Pancreas (tissue), 10 donors: ENCODE measurements around the gene NEO1. TPM values are rescaled to one million over a fixed set of nuclear protein-coding genes. Genes with fewer than 3 reads are reported as not detected.
A peak's percentile ranks its signal among the peaks of the same experiment; 100 is the strongest.

ENCODE experiments used
- ATAC-seq, 4 donors: fragments of 200-7000 bp; cut with Tn5 transposase; one replicate each; pipeline versions ENCODE4 v1.8.0 to v1.9.1; 2020; ENCODE audit warnings: mild to moderate bottlenecking in 4 of 4, moderate library complexity in 4 of 4
- DNase-seq, 6 donors: peaks; one replicate each; pipeline ENCODE4 v3.0.0-alpha.2; 2020
- FAIRE-seq: peaks from 2 replicates; lab custom pipeline; 2012; peaks lifted over from hg19 to GRCh38; lab: Jason Lieb, UNC
- H3K27ac ChIP-seq, 4 donors: fragments of 200-600 bp; sonication (generic); 1 replicate in 3 of 4; 2 replicates in 1 of 4; pipeline versions ENCODE4 v1.5.0 to v1.8.0; 2020
- H3K27me3 ChIP-seq, 4 donors: fragments of 200-600 bp; one replicate each; pipeline ENCODE4 v1.8.0; 2021
- H3K36me3 ChIP-seq, 3 donors: fragments of 200-600 bp; sonication (generic) in 1 of 3; one replicate each; pipeline versions ENCODE4 v1.5.0 to v1.8.0; 2020 to 2021
- H3K4me1 ChIP-seq, 3 donors: fragments of 200-600 bp; one replicate each; pipeline ENCODE4 v1.8.0; 2021
- H3K4me3 ChIP-seq, 4 donors: fragments of 200-600 bp; sonication (generic) in 2 of 4; one replicate each; pipeline versions ENCODE4 v1.5.0 to v1.8.0; 2020 to 2021
- H3K9me3 ChIP-seq, 4 donors: fragments of 200-600 bp; one replicate each; pipeline ENCODE4 v1.8.0; 2021
- WGBS, 2 donors: extraction: QIAGEN DNeasy Blood & Tissue Kit; methylation state at CpG; one replicate each; pipeline ENCODE4 v1.1.7; 2013; 5-methylcytosine and 5-hydroxymethylcytosine counted together
- intact Hi-C, 3 donors: fragments of 100-400 bp; cut with DNase I; formaldehyde crosslinking; loops; one replicate each; pipeline versions ENCODE4 v1.11.1 to v1.14.2; 2022
- polyA plus RNA-seq, 2 donors: library from polyadenylated mRNA; stranded (reverse); fragments of 200-250 nt; gene quantifications; one replicate each; pipeline ENCODE4 v1.2.3, GENCODE V29; 2013
- total RNA-seq, 6 donors: library from RNA; stranded (reverse); fragmentation: NEBNext Ultra II Directional in 4 of 6; extraction: Animal tissue kit (Norgen Biotek cat#: 25700) in 4 of 6; gene quantifications; one replicate each; pipeline versions ENCODE4 v1.2.1 to v1.2.4, GENCODE V29; 2021 to 2023
- TF ChIP-seq, protein P1 (sequence below), 4 donors: fragments of 200-600 bp; sonication (generic) in 3 of 4; IDR thresholded peaks; one replicate each; pipeline versions ENCODE4 v1.5.0 to v1.8.0; 2021; ENCODE audit warnings: antibody characterized with exemption in 4 of 4
- donor health status: healthy with polysubstance abuse.
- donor health status: DM: no; HTN: no; CAD: no; lungs with moderate emphysema.
- donor health status: DM: no; HTN: no; CAD: no.
- donor health status: control.
- donor health status: control.
- donor health status: Bipolar disorder and iron deficiency.
- donor health status: DM: yes; HTN: yes; CAD: no.
- donor health status: DM: no; HTN: no; CAD: no.
- donor health status: DM: no; HTN: no; CAD: no.
- donor health status: DM: yes; HTN: yes; CAD: no.

Gene NEO1
- total and polyA plus RNA-seq, 8 donors: 7.1 to 30.7 (median 19.6) TPM

GRCh38 chr15:73331991-73332925, 280.0 kb downstream of the NEO1 start:
- ATAC-seq (no peak), DNase-seq (peak in 2 of 6 donors; percentile 41 to 45), FAIRE-seq (no peak)
- TF ChIP-seq, protein P1, sequence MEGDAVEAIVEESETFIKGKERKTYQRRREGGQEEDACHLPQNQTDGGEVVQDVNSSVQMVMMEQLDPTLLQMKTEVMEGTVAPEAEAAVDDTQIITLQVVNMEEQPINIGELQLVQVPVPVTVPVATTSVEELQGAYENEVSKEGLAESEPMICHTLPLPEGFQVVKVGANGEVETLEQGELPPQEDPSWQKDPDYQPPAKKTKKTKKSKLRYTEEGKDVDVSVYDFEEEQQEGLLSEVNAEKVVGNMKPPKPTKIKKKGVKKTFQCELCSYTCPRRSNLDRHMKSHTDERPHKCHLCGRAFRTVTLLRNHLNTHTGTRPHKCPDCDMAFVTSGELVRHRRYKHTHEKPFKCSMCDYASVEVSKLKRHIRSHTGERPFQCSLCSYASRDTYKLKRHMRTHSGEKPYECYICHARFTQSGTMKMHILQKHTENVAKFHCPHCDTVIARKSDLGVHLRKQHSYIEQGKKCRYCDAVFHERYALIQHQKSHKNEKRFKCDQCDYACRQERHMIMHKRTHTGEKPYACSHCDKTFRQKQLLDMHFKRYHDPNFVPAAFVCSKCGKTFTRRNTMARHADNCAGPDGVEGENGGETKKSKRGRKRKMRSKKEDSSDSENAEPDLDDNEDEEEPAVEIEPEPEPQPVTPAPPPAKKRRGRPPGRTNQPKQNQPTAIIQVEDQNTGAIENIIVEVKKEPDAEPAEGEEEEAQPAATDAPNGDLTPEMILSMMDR (IDR thresholded peaks at IDR 0.05): no peak
- intact Hi-C loops: no loop called here
- no peaks in the 10 kb centered on the region for H3K27me3 ChIP-seq
- no peak overlapping the region for H3K4me3 ChIP-seq
- H3K4me1 ChIP-seq: no peaks in the 10 kb centered on the region
- no peak overlapping the region for H3K27ac ChIP-seq
- WGBS, 2 donors: 83 to 87% methylated on average over 19 of the region's 19 CpGs
- no peaks in the 10 kb centered on the region for H3K9me3 ChIP-seq
- no peaks in the 10 kb centered on the region for H3K36me3 ChIP-seq

DNA sequence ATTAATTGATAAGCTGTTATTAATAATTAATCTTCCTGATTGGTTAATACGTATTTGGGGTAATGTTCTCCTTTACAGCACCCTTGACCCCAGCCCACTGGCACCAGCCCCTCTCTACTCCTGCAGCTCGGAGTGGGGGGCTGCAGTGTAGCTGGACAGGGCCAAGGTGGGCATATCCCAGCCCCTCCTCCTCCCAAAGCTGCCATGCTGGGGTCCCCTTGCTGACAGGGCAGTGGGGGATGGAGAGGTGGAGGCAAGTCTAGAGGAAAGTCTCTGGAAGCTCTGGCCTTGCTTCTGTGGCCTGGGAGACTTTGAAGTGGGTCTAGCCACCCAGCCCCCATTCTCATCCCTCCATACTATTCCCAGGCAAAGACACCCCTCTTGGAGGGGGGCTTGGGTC, 280.7 kb downstream of the NEO1 start:
- ATAC-seq: no peak
- DNase-seq: peak in 2 of 6 donors; percentile 15 to 20
- Histone ChIP-seq H3K4me1 (no peaks in the 10 kb centered on the region), H3K27me3 (no peaks in the 10 kb centered on the region), H3K4me3 (no peak overlapping the region), H3K36me3 (no peaks in the 10 kb centered on the region), H3K27ac (no peak overlapping the region), H3K9me3 (no peaks in the 10 kb centered on the region)
- 55 to 67% methylated on average over 2 of the region's 2 CpGs for WGBS, 2 donors
- TF ChIP-seq, protein P1 (IDR thresholded peaks at IDR 0.05): no peak
- intact Hi-C loops: no loop called here
- no peak for FAIRE-seq

- H3K9me3 ChIP-seq: no peaks in the 10 kb centered on the region
- H3K4me1 ChIP-seq: no peaks in the 10 kb centered on the region
- no peaks in the 10 kb centered on the region for H3K27me3 ChIP-seq
- no peak overlapping the region for H3K4me3 ChIP-seq
- ATAC-seq (no peak), DNase-seq (peak in 2 of 6 donors; percentile 24 to 31), FAIRE-seq (no peak)
- WGBS, 2 donors: 90 to 91% methylated on average over 6 of the region's 6 CpGs
- H3K36me3 ChIP-seq: no peaks in the 10 kb centered on the region
- TF ChIP-seq, protein P1 (IDR thresholded peaks at IDR 0.05): no peak
- H3K27ac ChIP-seq: no peak overlapping the region
- intact Hi-C loops: no loop called here
Observed at GRCh38 chr15:73334086-73334485, 281.8 kb downstream of the NEO1 start.

GRCh38 chr15:73335026-73335425, 282.8 kb downstream of the NEO1 start:
- no peaks in the 10 kb centered on the region for H3K36me3 ChIP-seq
- TF ChIP-seq, protein P1 (IDR thresholded peaks at IDR 0.05): no peak
- H3K9me3 ChIP-seq: no peaks in the 10 kb centered on the region
- H3K4me3 ChIP-seq: no peak overlapping the region
- DNase-seq: peak in 2 of 6 donors; percentile 18 to 19
- intact Hi-C loops: no loop called here
- H3K27me3 ChIP-seq: no peaks in the 10 kb centered on the region
- FAIRE-seq: no peak
- 72 to 77% methylated on average over 9 of the region's 9 CpGs for WGBS, 2 donors
- H3K27ac ChIP-seq: no peak overlapping the region
- no peaks in the 10 kb centered on the region for H3K4me1 ChIP-seq
- no peak for ATAC-seq

DNA sequence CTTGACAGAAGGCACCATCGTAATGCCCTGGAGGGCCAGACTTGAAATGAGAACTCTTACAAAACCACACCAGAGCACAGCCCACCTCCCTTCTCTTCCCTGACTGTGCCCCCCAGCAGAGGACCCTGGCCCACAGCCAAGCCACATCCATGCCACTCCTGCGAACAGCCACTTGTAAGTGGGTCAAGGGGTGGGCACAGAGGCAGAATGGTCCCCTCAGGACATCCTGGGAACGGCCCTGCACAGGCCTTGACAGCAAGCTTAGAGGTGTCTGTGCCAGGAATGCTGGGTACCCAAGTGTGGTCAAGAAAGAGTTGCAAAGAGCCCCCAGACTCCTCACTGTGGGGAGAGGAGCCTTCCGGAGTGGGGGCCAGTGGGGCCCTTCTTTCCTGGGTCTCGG, 283.2 kb downstream of the NEO1 start:
- 71 to 80% methylated on average over 5 of the region's 5 CpGs for WGBS, 2 donors
- FAIRE-seq (no peak), ATAC-seq (no peak), DNase-seq (peak in 1 of 6 donors; percentile 41)
- H3K4me3 ChIP-seq: no peak overlapping the region
- H3K4me1 ChIP-seq: no peaks in the 10 kb centered on the region
- no peak overlapping the region for H3K27ac ChIP-seq
- H3K36me3 ChIP-seq: no peaks in the 10 kb centered on the region
- intact Hi-C loops: no loop called here
- H3K27me3 ChIP-seq: no peaks in the 10 kb centered on the region
- TF ChIP-seq, protein P1 (IDR thresholded peaks at IDR 0.05): no peak
- no peaks in the 10 kb centered on the region for H3K9me3 ChIP-seq
